ENCODE measurements around the gene GBGT1. TPM values are rescaled to one million over a fixed set of nuclear protein-coding genes. Genes with fewer than 3 reads are reported as not detected.

Gene GBGT1
- total and polyA plus RNA-seq, 10 donors = 9.2 to 52.8 (median 30.7) TPM

GRCh38 chr9:133131506-133131905 lies 32.2 kb downstream of the GBGT1 start:
- DNase-seq = no peak
- H3K36me3 ChIP-seq = no peaks in the 10 kb centered on the region
- H3K9me3 ChIP-seq = no peaks in the 10 kb centered on the region
- no peak overlapping the region for H3K4me3 ChIP-seq
- intact Hi-C loops (cut with DNase I; ENCODE audit: low total_unique reads) = no loop called here
- peak overlapping the region; percentile 48 to 98 (median 89) for H3K27ac ChIP-seq
- 78 to 87% (median 83%) methylated on average over 5 of the region's 5 CpGs for WGBS, 5 donors
- H3K27me3 ChIP-seq (replicated peaks in 1 of 7) = no peaks in the 10 kb centered on the region
- TF ChIP-seq POLR2AphosphoS5 (IDR thresholded peaks at IDR 0.05) (no peak), CTCF (IDR thresholded peaks at IDR 0.05 in 8 of 11, conservative IDR thresholded peaks at IDR 0.05 in 3 of 11) (no peak)
- peaks cover 50 to 100% (median 91%) of the 10 kb centered on the region in 6 donors for H3K4me1 ChIP-seq

GRCh38 chr9:133130685-133131244 lies 32.9 kb downstream of the GBGT1 start:
- DNase-seq = peak; percentile 91
- intact Hi-C loops (cut with DNase I; ENCODE audit: low total_unique reads) = no loop called here
- Histone ChIP-seq H3K4me1 (peaks cover 50 to 100% (median 93%) of the 10 kb centered on the region in 6 donors), H3K27ac (peak overlapping the region; percentile 63 to 98 (median 89)), H3K36me3 (no peaks in the 10 kb centered on the region), H3K27me3 (replicated peaks in 1 of 7) (no peaks in the 10 kb centered on the region), H3K4me3 (peak overlapping the region in 6 of 8 donors; percentile 10 to 62 (median 30)), H3K9me3 (no peaks in the 10 kb centered on the region)
- WGBS, 5 donors = 51 to 73% (median 58%) methylated on average over 6 to 10 of the region's 10 CpGs
- TF ChIP-seq POLR2AphosphoS5 (IDR thresholded peaks at IDR 0.05) (peak; percentile 70 to 82 (median 74)), POLR2A (IDR thresholded peaks at IDR 0.05) (no peak), CTCF (IDR thresholded peaks at IDR 0.05 in 8 of 11, conservative IDR thresholded peaks at IDR 0.05 in 3 of 11) (no peak)

- H3K27ac ChIP-seq = peak overlapping the region in 4 of 8 donors; percentile 43 to 96 (median 88)
- no peak for DNase-seq
- peaks cover 45 to 100% (median 92%) of the 10 kb centered on the region in 6 donors for H3K4me1 ChIP-seq
- TF ChIP-seq POLR2AphosphoS5 (IDR thresholded peaks at IDR 0.05) (no peak), CTCF (IDR thresholded peaks at IDR 0.05 in 8 of 11, conservative IDR thresholded peaks at IDR 0.05 in 3 of 11) (no peak), POLR2A (IDR thresholded peaks at IDR 0.05) (no peak)
- H3K4me3 ChIP-seq = peak overlapping the region in 4 of 8 donors; percentile 13 to 62 (median 34)
- no peaks in the 10 kb centered on the region for H3K36me3 ChIP-seq
- no peaks in the 10 kb centered on the region for H3K27me3 ChIP-seq (replicated peaks in 1 of 7)
- intact Hi-C loops (cut with DNase I; ENCODE audit: low total_unique reads) = no loop called here
- no peaks in the 10 kb centered on the region for H3K9me3 ChIP-seq
- WGBS, 5 donors = 69 to 88% (median 83%) methylated on average over 14 to 29 of the region's 29 CpGs
These were observed 34.5 kb downstream of the GBGT1 start for GRCh38 chr9:133129001-133129795.

DNA sequence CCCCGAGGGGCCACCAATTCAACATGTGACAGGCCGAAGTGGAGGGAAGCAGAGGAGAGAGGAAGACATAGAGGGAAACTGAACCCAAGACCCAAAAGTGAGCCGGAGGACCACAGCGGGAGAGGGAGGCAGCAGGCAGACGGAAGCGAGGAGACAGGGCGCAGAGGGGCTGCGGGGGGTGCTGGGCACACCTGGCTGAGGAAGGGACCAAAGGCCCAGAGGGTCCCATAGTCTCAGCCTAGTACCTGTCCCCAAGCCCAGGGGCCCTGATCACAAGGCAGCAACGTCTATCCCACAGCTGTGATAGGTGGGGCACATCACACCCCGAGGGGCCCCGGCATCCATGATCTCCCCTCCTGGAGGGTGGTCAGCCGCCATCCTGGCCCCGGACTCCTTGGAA lies 35.6 kb downstream of the GBGT1 start:
- H3K9me3 ChIP-seq = no peaks in the 10 kb centered on the region
- H3K4me3 ChIP-seq = peak overlapping the region in 1 of 8 donors; percentile 62
- H3K27me3 ChIP-seq (replicated peaks in 1 of 7) = no peaks in the 10 kb centered on the region
- intact Hi-C loops (cut with DNase I; ENCODE audit: low total_unique reads) = no loop called here
- peak overlapping the region in 3 of 8 donors; percentile 88 to 96 (median 89) for H3K27ac ChIP-seq
- H3K36me3 ChIP-seq = no peaks in the 10 kb centered on the region
- H3K4me1 ChIP-seq = peaks cover 34 to 96% (median 85%) of the 10 kb centered on the region in 6 donors
- TF ChIP-seq CTCF (IDR thresholded peaks at IDR 0.05 in 8 of 11, conservative IDR thresholded peaks at IDR 0.05 in 3 of 11) (no peak), POLR2AphosphoS5 (IDR thresholded peaks at IDR 0.05) (no peak), POLR2A (IDR thresholded peaks at IDR 0.05) (no peak)
- DNase-seq = no peak
- 85 to 94% (median 89%) methylated on average over 8 to 13 of the region's 13 CpGs for whole genome bisulfite sequencing, 5 donors

All from spleen (tissue), 11 donors.